B cell (primary cell): ENCODE data around the gene EPHB6.

Experiments used
- EZH2 ChIP-seq: IDR thresholded peaks from 2 replicates; pipeline ENCODE4 v1.6.1; 2012; ENCODE audit warnings: borderline replicate concordance, low read depth, mild to moderate bottlenecking, moderate library complexity, low read length; ENCODE audit not compliant: insufficient read depth, poor library complexity, severe bottlenecking
- TF ChIP-seq, protein P1 (sequence below): fragments of 200-600 bp; IDR thresholded peaks from one replicate; pipeline ENCODE4 v1.8.0; 2022; ENCODE audit warnings: antibody characterized with exemption, mild to moderate bottlenecking

DNA sequence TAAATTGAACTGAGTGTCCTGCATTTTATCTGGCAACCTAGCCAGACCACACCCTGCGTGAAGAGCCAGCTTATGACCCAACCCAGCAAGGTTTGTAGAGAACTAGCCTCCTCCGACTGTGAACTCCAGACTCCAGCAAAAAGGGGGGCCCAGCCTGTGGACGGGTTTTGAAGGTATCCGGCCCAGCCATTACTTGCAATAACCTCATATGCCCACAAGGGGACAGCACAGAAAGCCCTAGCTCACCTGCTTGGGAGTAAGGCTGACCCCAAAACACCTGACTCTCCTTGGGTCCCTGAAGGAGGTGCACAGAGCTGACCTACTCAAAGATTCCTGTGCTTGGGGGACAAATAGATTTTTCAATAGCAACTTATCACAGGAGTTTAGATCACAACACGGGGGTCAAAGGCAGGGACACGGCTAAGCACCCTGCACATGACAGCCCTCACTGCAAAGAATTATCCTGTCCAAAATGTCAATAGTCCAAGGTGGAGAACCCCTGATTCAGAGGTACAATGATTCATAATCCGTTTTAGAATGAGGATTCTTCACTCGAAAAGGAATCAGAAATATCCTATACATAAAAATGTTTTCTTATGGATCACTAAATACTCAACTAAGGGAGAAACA is 26.1 kb downstream of the EPHB6 start:
- TF ChIP-seq, protein P1, sequence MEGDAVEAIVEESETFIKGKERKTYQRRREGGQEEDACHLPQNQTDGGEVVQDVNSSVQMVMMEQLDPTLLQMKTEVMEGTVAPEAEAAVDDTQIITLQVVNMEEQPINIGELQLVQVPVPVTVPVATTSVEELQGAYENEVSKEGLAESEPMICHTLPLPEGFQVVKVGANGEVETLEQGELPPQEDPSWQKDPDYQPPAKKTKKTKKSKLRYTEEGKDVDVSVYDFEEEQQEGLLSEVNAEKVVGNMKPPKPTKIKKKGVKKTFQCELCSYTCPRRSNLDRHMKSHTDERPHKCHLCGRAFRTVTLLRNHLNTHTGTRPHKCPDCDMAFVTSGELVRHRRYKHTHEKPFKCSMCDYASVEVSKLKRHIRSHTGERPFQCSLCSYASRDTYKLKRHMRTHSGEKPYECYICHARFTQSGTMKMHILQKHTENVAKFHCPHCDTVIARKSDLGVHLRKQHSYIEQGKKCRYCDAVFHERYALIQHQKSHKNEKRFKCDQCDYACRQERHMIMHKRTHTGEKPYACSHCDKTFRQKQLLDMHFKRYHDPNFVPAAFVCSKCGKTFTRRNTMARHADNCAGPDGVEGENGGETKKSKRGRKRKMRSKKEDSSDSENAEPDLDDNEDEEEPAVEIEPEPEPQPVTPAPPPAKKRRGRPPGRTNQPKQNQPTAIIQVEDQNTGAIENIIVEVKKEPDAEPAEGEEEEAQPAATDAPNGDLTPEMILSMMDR, result peak; percentile 92
- no peak for TF ChIP-seq EZH2
